ENCODE results near the gene FJX1.

GRCh38 chr11:35651263-35651662 is 33.0 kb downstream of the FJX1 start:
- TF ChIP-seq CTCF (IDR thresholded peaks at IDR 0.05; ENCODE audit: low read depth, low read length): no peak
- TF ChIP-seq EZH2phosphoT487 (IDR thresholded peaks at IDR 0.05; ENCODE audit: low read depth): no peak
